HG03060 (cell line): ENCODE data around the gene GNG11.
"Not testable (repeated sequence)": the region's sequence is repeated elsewhere in the genome, so short reads cannot be mapped to it uniquely, and the experiment has no call there.

Experiments used
- ATAC-seq: cut with Tn5 transposase; IDR thresholded peaks from one replicate; pipeline ENCODE4 v1.9.1; 2021; ENCODE audit warnings: low read depth, moderate number of reproducible peaks; ENCODE audit not compliant: unreplicated experiment

Gene GNG11

GRCh38 chr7:93910076-93910994, 11.2 kb upstream of the GNG11 start:
- no peak for ATAC-seq

GRCh38 chr7:93911242-93911641, 10.3 kb upstream of the GNG11 start:
- not testable (repeated sequence) for ATAC-seq

- peak; percentile 48 for ATAC-seq
Observed at GRCh38 chr7:93911661-93912060, 9.9 kb upstream of the GNG11 start.

DNA sequence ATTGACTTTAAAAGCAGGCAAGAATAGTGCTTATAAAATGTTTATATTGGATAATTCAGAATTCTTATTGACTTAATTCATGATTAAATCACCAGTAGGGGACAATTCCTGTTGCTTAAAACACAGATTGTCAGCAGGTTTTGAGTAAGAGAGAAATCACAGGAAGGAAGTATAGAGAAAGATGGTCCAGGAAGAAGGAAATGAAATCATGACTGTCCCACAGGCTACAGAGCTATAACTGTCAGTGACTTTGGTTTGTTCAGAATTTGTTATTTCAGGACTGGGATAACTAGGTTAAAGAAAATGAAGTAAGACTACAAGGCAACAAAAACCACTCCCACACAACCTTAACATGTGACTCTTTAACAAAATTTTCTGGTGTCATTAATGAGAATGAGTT, 8.3 kb upstream of the GNG11 start:
- no peak for ATAC-seq

GRCh38 chr7:93914581-93915066, 6.9 kb upstream of the GNG11 start:
- no peak for ATAC-seq

DNA sequence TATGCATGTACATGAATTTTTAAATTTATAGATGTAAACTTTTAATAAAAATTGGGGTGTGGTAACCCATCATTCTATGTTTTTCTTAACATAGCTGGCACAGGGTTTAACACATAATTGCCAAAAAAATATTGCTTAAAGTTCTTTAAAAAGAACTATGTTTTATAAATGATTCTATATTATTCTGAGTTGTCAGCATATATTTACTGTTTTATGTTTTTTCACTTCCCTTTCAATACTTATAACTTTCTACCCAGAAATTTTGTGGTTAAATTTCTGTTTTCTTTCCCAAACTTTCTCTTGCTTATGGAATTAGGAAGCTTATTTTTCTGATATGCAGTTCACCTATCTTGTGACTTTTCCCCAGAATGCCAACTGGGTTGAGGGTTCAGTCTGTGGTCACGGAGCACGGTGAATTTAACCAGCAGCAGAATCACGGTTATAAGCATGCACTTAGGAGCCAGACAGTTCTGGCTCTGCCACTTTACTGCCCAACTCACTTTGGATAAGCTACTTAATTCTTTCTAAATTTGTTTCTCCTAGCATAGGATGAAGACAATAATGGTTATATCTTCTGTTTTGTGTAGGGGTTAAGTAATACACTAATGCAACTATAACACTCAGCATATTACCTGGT, 6.2 kb upstream of the GNG11 start:
- ATAC-seq = not testable (repeated sequence)

GRCh38 chr7:93915888-93916287, 5.6 kb upstream of the GNG11 start:
- ATAC-seq = peak; percentile 54

- not testable (repeated sequence) for ATAC-seq
Observed at GRCh38 chr7:93916315-93916714, 5.2 kb upstream of the GNG11 start.

GRCh38 chr7:93920496-93921182, 896 bp upstream of the GNG11 start:
- no peak for ATAC-seq

- no peak for ATAC-seq
Observed at GRCh38 chr7:93921186-93921585, 349 bp upstream of the GNG11 start.

DNA sequence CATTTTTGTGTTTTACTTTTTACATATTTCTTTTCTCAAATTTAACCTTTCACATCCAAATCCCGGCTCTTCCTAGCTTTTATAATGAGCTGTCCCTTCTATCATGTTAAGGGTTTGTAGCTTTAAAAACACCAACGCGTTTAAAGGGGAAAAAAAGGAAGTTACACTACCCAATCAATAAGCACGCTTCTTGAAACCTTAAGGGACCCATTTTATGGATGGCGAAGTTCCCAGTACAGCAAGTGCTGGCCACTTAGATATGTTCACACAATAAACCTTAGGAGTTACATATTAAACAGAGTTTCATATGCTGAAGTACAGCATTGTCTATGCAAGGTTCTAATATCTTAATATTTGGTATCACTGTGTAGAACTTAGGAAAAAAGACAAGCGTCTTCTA, 1.8 kb downstream of the GNG11 start:
- ATAC-seq = no peak

DNA sequence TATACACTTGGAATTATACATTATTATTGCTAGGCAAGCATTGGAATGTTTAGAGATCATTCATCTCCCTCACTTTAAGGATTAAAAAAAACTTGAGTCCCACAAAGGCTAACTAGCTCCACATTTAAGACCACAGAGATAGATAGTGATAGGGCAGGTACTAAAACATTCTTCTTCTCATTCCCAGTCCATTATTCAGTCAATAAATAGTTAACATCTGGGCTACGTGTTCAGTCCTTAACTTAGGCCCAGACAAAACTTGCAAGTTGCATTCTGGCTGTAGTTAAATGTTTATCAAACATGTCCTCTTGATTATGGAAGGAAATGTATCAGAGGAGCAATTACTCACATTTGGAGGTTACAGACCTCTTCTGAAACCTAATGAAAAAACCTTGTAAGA, 2.4 kb downstream of the GNG11 start:
- no peak for ATAC-seq

GRCh38 chr7:93926800-93927199, 5.3 kb downstream of the GNG11 start:
- no peak for ATAC-seq

GRCh38 chr7:93927585-93927984, 6.0 kb downstream of the GNG11 start:
- ATAC-seq = no peak

DNA sequence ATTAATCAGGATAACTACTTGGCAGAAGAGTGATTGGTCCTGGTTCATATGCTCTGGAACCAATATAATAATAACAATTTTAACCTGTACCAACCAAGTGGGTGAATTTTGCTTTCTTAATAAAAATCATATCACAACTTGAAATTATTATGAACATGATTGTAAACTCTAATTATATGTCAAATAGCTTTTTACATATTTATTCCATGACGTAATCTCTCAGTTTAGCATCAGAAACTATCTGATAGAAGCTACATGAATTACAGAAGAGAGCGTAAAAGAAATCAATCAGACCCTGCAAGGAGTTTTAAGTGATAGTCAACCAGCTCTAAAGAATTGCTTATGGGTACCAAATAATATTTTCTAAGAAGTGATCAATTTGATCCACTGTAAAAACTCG, 10.1 kb downstream of the GNG11 start:
- no peak for ATAC-seq

- no peak for ATAC-seq
Observed at GRCh38 chr7:93933156-93933555, 11.6 kb downstream of the GNG11 start.

- no peak for ATAC-seq
Observed at GRCh38 chr7:93935102-93935501, 13.6 kb downstream of the GNG11 start.

- ATAC-seq = no peak
Observed at GRCh38 chr7:93937818-93938217, 16.3 kb downstream of the GNG11 start.

GRCh38 chr7:93938293-93938692, 16.8 kb downstream of the GNG11 start:
- ATAC-seq = no peak

- ATAC-seq = no peak
Observed at GRCh38 chr7:93941945-93942344, 20.4 kb downstream of the GNG11 start.
